ENCODE measurements around the gene SPIC. TPM values are rescaled to one million over a fixed set of nuclear protein-coding genes. Genes with fewer than 3 reads are reported as not detected.

Gene SPIC
- total and polyA plus RNA-seq, 2 of the 13 experiments (the other 11 are each of a cell fraction or from before 2014, with no cell fraction given) = not detected

GRCh38 chr12:101536069-101536674 is 61.0 kb downstream of the SPIC start (continued):
- no peak for TF ChIP-seq ZBTB26 (CRISPR knock-in tag; IDR thresholded peaks at IDR 0.05; ENCODE audit: borderline replicate concordance)
- no peak for TF ChIP-seq ZBTB21 (CRISPR knock-in tag; IDR thresholded peaks at IDR 0.05)
- TF ChIP-seq ELK4 (CRISPR knock-in tag; IDR thresholded peaks at IDR 0.05; ENCODE audit: borderline replicate concordance) = no peak
- no peak for TF ChIP-seq JDP2 (CRISPR knock-in tag; IDR thresholded peaks at IDR 0.05; ENCODE audit: borderline replicate concordance)

Small RNA genes lying within 50 kb of the gene (small RNA-seq; reads per million reads assigned to genes)
- 0 reads per million in 3 experiments for gene RF00019 (ENCODE audit: insufficient read depth in 2 of 3, insufficient read length in 3 of 3, low read depth in 2 of 3, low replicate concordance in 1 of 3)
- 0 reads per million in 3 experiments for gene RNA5SP367 (ENCODE audit: insufficient read depth in 2 of 3, insufficient read length in 3 of 3, low read depth in 2 of 3, low replicate concordance in 1 of 3)
- 0 reads per million in 3 experiments for gene RNU5E-5P (ENCODE audit: insufficient read depth in 2 of 3, insufficient read length in 3 of 3, low read depth in 2 of 3, low replicate concordance in 1 of 3)

Other genes with a start within 250 kb of the SPIC start
- 38.5 and 60.0 TPM in 2 replicates for gene UTP20, start 195.2 kb upstream of the SPIC start, total RNA-seq (2016; rRNA removed; fragmentation: Illumina TruSeq; extraction: Trizol)
- 7.2 and 9.0 TPM in 2 replicates for gene UTP20, start 195.2 kb upstream of the SPIC start, polyA plus RNA-seq (2011; rRNA removed)
- 114 and 123 TPM in 2 replicates for gene ARL1, start 67.6 kb upstream of the SPIC start, total RNA-seq (2016; rRNA removed; fragmentation: Illumina TruSeq; extraction: Trizol)
- gene ARL1, start 67.6 kb upstream of the SPIC start, polyA plus RNA-seq (2011; rRNA removed) = 62.9 and 90.9 TPM in 2 replicates
- gene MYBPC1, start 119.6 kb downstream of the SPIC start, total RNA-seq (2016; rRNA removed; fragmentation: Illumina TruSeq; extraction: Trizol) = 0.31 and 0.44 TPM in 2 replicates
- gene MYBPC1, start 119.6 kb downstream of the SPIC start, polyA plus RNA-seq (2011; rRNA removed) = 0.34 and 0.53 TPM in 2 replicates
- 129 and 178 TPM in 2 replicates for gene CHPT1, start 222.3 kb downstream of the SPIC start, total RNA-seq (2016; rRNA removed; fragmentation: Illumina TruSeq; extraction: Trizol)
- gene CHPT1, start 222.3 kb downstream of the SPIC start, polyA plus RNA-seq (2011; rRNA removed) = 88.1 and 117 TPM in 2 replicates

Measured in HepG2 (cell line).